Lower leg skin (tissue), 4 donors: ENCODE measurements around the gene CTDSP1. TPM values are rescaled to one million over a fixed set of nuclear protein-coding genes. Genes with fewer than 3 reads are reported as not detected.

Experiments used
- DNase-seq, 2 donors: peaks; one replicate each; pipeline ENCODE4 v3.0.0-alpha.2; 2019; ENCODE audit warnings: low spot score in 2 of 2
- H3K4me3 ChIP-seq: fragments of 200-600 bp; sonication (generic); 2 replicates; pipeline ENCODE4 v1.5.1; 2017; ENCODE audit warnings: mild to moderate bottlenecking, low read depth; ENCODE audit not compliant: poor library complexity, severe bottlenecking
- CTCF ChIP-seq, 3 donors: fragments of 450-650 bp; IDR thresholded peaks; one replicate each; pipeline ENCODE4 v1.5.1; 2016; ENCODE audit warnings: antibody characterized with exemption in 3 of 3, mild to moderate bottlenecking in 3 of 3, moderate library complexity in 2 of 3
- POLR2A ChIP-seq, 2 donors: fragments of 450-650 bp; IDR thresholded peaks; one replicate each; pipeline ENCODE4 v1.6.1; 2016 to 2017; ENCODE audit warnings: antibody characterized with exemption in 2 of 2, mild to moderate bottlenecking in 1 of 2, moderate library complexity in 1 of 2
- WGBS, 2 donors: methylation state at CpG; one replicate each; pipeline ENCODE4 v1.1.5; 2018; 5-methylcytosine and 5-hydroxymethylcytosine counted together
- intact Hi-C: fragments of 100-400 bp; cut with DNase I; formaldehyde crosslinking; loops from one replicate; pipeline ENCODE4 v1.15.0; 2023; ENCODE audit warnings: low total_unique reads
- total RNA-seq, 4 donors: library from RNA; depleted of rRNA; stranded (reverse); fragments of >200 nt; gene quantifications; one replicate each; pipeline ENCODE4 v1.1.0, GENCODE V29; 2016

The CTDSP1 gene
- total RNA-seq, 4 donors from 2014 or later: 64.8 to 108 (median 99.9) TPM

DNA sequence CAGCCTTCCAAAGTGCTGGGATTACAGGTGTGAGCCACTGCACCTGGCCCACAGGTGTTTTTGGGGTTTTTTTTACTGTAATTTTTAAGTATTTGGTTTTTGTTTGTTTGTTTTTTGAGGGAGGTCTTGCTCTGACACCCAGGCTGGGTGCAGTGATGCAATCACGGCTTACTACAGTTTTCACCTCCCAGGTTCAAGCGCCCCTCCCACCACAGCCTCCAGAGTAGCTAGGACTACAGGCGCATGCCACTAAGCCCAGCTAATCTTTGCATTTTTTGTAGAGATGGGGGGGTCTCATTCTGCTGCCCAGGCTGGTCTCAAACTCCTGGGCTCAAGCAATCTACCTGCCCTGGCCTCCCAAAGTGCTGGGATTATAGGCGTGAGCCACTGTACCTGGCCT, 24.9 kb upstream of the CTDSP1 start:
- TF ChIP-seq POLR2A (IDR thresholded peaks at IDR 0.05): no peak
- no peak for TF ChIP-seq CTCF (IDR thresholded peaks at IDR 0.05)
- WGBS, 2 donors: 73 to 74% methylated on average over 4 of the region's 4 CpGs
- no peak overlapping the region for H3K4me3 ChIP-seq
- DNase-seq: no peak
- intact Hi-C loops: no loop called here

DNA sequence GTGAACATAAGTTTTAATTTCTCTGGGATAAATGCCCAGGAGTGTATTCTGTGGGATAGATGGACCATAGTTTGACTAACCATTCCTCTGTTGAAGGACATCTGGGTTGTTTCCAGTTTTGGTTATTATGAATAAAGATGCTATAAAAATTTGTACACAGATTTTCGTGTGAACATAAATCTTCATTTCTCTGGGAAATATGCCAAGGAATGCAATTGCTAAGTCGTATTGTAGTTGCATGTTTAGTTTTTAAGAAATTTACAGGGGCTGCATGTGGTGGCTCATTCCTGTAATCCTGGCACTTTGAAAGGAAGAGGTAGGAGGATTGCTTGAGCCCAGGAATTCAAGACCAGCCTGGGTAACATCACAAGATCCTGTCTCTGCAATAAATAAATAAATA, 24.5 kb upstream of the CTDSP1 start:
- DNase-seq: no peak
- 19% methylated on average over 2 of the region's 2 CpGs for WGBS, 2 donors
- H3K4me3 ChIP-seq: no peak overlapping the region
- intact Hi-C loops: no loop called here
- no peak for TF ChIP-seq CTCF (IDR thresholded peaks at IDR 0.05)
- TF ChIP-seq POLR2A (IDR thresholded peaks at IDR 0.05): no peak

- 83 to 85% methylated on average over 5 of the region's 5 CpGs for WGBS, 2 donors
- H3K4me3 ChIP-seq: no peak overlapping the region
- intact Hi-C loops: no loop called here
- DNase-seq: no peak
- TF ChIP-seq POLR2A (IDR thresholded peaks at IDR 0.05): no peak
- TF ChIP-seq CTCF (IDR thresholded peaks at IDR 0.05): no peak
Measured at GRCh38 chr2:218378053-218378452, 21.6 kb upstream of the CTDSP1 start.

GRCh38 chr2:218381916-218382366, 17.7 kb upstream of the CTDSP1 start, which contains the start of gene SLC11A1:
TSS of gene SLC11A1 (plus strand) at chr2:218382273. CDS start at chr2:218382369, 96 bp downstream.
- TF ChIP-seq POLR2A (IDR thresholded peaks at IDR 0.05): no peak
- no peak within 1 kb of the TSS for H3K4me3 ChIP-seq
- intact Hi-C loops: no loop called here
- 43 to 54% methylated on average over 13 of the region's 13 CpGs for WGBS, 2 donors
- DNase-seq: peak; percentile 67 to 91

GRCh38 chr2:218382785-218383184, 16.9 kb upstream of the CTDSP1 start:
- intact Hi-C loops: no loop called here
- H3K4me3 ChIP-seq: no peak overlapping the region
- TF ChIP-seq POLR2A (IDR thresholded peaks at IDR 0.05) (no peak), CTCF (IDR thresholded peaks at IDR 0.05) (no peak)
- no peak for DNase-seq
- WGBS, 2 donors: 94% methylated on average over 6 of the region's 6 CpGs

DNA sequence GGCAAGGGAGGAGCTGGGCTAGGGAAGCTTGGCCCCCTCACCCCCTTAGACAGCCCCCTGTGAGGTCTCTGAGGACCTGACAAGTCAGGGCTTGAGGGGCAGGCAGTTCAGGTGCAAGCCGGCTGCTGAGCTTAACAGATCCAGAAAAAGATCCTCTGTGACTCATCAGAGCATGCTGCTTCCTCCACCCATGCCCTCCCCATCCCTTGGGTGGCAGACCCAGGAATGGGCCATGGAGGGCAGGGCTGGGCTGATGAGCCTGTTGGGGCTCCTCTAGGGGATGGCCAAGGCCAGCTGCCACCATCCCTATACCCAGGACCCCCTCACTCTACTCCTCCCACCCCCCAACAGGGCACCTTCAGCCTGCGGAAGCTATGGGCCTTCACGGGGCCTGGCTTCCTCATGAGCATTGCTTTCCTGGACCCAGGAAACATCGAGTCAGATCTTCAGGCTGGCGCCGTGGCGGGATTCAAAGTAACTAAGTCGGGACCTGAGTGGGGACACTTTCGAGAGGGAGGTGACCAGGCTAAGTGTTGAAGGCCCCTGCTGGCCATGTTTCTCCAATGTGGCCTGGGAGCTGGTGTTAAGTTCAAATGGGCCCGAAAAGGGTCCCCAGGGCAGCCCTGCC, 15.7 kb upstream of the CTDSP1 start:
- no peak overlapping the region for H3K4me3 ChIP-seq
- 58 to 71% methylated on average over 10 of the region's 10 CpGs for WGBS, 2 donors
- no peak for DNase-seq
- TF ChIP-seq POLR2A (IDR thresholded peaks at IDR 0.05): no peak
- no peak for TF ChIP-seq CTCF (IDR thresholded peaks at IDR 0.05)
- intact Hi-C loops: no loop called here
